GM18868 (cell line): Measurements from ENCODE around the gene GADD45A.
"Not testable (repeated sequence)": the region's sequence is repeated elsewhere in the genome, so short reads cannot be mapped to it uniquely, and the experiment has no call there.

ENCODE experiments used
- ATAC-seq: cut with Tn5 transposase; IDR thresholded peaks from one replicate; pipeline ENCODE4 v1.9.1; 2021; ENCODE audit warnings: mild to moderate bottlenecking, moderate library complexity; ENCODE audit not compliant: unreplicated experiment

GADD45A gene, protein sequence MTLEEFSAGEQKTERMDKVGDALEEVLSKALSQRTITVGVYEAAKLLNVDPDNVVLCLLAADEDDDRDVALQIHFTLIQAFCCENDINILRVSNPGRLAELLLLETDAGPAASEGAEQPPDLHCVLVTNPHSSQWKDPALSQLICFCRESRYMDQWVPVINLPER

DNA sequence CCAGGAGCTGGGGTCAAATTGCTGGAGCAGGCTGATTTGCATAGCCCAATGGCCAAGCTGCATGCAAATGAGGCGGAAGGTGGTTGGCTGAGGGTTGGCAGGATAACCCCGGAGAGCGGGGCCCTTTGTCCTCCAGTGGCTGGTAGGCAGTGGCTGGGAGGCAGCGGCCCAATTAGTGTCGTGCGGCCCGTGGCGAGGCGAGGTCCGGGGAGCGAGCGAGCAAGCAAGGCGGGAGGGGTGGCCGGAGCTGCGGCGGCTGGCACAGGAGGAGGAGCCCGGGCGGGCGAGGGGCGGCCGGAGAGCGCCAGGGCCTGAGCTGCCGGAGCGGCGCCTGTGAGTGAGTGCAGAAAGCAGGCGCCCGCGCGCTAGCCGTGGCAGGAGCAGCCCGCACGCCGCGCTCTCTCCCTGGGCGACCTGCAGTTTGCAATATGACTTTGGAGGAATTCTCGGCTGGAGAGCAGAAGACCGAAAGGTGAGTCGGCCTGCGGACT, at the start of gene GADD45A:
GADD45A (plus strand) TSS at position 135 of the 491 bp plus-strand sequence; CDS start at position 429, 294 bp downstream.
- ATAC-seq: peak; percentile 85

DNA sequence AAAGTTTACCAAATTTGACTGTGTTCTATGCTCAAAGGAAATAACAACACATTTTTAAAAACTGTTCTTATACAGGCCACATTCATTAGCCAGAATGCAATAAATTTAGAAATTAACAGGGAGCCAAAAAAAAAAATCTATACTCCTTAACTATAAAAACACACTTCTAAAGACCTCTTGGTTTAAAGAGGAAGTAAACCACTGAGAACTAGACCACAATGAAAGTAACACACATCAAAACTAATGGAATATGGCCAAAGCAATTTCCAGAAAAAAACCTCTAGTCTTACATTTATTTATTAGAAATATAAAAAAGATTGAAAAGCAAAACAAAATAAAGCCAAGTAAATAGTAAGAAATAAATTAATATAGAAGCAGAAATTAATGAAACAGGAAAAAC, 48.9 kb upstream of the GADD45A start:
- ATAC-seq: no peak

DNA sequence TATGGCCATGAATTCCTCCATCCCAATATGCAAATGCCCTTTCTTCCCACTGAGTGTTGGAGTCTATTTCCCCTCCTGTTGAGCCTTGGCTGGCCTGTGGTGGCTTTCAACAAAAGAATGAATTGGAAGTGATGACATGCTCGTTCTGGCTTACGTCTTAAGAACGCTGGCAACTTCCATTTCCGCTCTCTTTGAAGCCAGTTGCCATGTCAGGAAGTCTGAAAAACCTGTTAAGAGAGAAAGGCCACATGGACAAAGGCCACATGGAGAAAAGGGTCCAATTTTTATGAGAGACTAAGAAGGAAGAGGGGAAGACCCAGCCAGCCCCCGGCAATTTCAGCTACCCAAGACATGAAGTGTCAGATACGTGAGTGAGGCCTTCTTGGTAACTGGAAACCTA, 45.6 kb upstream of the GADD45A start:
- no peak for ATAC-seq

DNA sequence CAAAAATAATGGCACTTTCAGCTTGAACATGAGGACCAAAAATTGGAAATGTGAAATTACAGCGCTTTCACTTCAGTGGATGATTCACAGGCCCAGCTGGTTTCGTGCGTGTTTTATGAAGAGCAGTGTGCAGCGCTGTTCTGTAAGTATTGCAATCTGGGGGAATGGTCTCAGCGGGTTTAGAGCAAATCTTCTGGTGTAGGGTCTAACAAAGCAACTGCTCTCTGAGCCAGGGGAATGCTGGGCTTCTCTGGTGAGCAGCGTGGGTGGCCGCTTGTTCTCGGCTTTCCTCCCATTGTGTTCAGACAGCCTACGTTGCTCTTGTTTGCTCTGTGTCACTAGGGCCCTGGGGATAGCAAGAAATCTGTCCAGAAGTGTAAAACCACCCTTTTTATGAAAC, 42.4 kb upstream of the GADD45A start:
- no peak for ATAC-seq

DNA sequence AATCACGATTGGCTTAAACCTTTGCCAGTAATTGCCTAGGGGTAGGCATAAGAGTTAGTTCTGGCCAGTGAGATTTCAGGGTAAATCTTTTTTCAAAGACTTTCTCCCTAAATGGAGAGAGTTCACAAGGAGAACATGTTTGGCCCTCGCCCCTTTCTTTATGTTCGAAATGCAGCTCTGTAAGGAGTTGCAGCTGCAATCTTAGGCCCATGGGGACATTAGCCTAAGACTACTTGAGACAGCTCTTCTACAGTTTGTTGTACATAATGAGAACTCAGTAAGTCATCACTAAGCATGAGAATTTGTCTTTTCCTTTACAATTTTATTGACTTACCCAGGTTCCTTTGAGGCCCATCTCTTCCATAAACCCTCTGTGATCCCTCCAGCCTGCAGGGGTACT, 40.4 kb upstream of the GADD45A start:
- no peak for ATAC-seq

DNA sequence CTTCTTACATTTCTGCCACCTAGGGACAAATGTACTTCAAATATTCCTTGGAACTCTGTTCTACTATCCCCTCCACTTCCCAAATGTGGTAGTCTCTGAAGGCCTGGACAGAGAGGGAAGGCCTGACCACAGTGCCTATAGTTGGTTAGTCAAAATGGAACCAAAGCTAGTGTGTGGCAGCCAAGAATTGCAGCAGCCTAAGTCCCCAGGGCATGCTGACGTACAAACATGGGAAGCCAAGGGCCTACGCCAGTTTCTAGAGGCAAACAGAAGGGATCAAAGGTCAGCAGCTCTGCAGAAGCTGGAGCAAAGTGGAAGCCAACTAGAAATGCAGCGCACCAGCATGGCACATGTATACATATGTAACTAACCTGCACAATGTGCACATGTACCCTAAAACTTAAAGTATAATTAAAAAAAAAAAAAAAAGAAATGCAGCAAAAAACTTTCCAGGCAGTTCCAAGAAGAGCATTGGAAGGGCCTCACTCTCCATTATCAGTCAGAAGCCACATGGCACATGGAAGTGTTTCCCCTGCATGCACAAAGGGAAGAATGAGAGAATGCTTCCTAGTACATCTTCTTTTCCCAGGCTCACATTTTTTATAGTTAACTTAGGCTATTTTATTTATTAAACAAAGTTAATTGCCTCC, 39.4 kb upstream of the GADD45A start:
- ATAC-seq: no peak

DNA sequence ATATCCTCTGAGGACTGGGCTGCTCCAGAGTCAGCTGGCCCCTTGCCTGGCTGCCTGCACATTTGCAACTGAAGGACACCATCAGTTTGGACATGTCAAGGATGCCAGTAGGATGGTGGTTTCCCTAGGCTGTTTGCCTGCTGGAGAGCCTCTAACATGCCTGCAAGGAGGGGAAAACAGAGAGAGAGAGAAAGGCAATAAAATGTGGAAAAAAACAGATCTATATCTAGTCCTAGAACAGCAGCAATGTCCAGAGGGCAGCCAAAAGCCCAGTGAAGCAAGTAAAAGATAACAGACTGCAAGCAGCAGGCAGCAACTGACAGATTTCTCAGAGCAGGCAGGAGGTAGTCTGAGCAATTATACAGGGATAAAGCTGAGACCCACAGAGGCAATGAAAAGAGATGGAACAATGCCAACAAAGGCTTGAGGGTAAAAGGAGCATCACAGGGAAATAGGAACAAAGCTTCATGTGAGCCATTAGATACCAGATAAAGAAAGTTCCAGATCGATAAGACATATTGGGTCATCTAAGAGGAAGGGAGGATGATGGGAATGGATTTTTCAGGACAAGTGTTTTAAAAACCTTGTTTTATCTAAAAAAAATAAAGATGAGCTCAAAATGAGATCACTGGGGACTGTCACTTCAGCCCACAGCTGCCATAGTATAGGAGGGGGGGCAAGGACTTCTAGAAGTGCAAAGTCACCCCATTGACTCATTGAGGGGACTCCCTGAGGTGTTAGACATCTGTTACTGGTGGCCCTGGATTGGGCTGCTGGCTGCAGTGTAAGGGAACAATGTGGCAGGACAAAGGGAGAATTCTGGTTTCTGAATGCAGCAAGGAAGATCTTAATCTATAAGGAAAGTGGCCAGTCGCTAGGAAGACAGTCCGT, 38.6 kb upstream of the GADD45A start:
- ATAC-seq: no peak

DNA sequence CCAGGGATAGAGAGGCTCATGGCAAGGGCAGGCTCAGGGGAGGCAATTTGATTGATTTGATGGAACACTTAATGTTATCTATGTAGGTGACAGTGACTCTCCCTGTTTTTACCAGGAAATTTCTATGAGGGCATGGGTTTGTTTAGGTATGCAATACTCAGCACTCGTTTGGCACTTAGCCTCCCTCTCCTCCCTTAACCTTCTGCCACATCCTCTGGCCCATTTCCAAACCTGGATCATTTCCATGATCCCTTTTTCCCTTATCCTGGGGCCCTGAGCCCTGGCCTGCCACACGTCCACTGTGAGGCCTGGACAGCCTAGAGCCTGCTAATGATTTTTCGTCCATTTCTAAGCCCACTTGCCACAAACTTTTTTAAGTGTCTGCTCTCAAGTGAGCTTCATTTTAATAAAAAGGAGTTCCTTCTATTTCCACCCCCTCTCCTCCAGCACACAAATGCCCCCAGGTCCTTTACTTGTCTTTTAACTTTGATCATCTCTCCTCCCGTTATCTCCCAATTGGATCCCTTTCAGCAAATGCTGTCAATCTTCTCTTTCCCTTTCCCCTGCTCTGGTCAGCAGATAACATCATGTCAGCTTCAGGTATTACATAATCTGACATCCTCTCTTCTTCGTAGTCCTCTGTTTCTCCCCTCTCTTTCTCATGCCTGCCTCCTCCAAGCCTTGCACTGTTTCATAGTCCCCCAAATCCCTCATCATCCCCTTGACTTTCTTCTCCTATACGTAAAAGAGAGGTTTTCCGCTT, 37.8 kb upstream of the GADD45A start:
- no peak for ATAC-seq

DNA sequence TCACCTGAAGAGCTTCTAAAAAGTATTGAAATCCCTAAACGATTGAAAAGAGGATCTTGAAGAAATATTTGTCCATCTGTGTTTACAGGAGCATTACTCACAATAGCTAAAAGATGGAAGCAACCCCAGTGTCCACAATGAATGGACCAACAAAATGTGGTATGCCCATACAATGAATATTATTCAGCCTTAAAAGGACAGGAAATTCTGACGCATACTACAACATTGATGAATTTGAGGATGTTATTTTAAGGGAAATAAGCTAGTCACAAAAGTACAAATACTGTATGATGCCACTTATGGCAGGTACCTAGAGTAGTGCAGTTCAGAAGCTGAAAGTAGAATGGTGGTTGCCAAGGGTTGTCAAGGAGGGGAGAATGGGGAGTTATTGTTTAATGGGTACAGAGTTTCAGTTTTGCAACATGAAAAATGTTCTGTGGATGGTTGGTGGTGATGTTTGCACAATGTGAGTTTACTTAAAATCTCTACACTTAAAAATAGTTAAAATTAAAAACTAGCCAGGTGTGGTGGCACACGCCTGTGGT, 37.1 kb upstream of the GADD45A start:
- no peak for ATAC-seq

DNA sequence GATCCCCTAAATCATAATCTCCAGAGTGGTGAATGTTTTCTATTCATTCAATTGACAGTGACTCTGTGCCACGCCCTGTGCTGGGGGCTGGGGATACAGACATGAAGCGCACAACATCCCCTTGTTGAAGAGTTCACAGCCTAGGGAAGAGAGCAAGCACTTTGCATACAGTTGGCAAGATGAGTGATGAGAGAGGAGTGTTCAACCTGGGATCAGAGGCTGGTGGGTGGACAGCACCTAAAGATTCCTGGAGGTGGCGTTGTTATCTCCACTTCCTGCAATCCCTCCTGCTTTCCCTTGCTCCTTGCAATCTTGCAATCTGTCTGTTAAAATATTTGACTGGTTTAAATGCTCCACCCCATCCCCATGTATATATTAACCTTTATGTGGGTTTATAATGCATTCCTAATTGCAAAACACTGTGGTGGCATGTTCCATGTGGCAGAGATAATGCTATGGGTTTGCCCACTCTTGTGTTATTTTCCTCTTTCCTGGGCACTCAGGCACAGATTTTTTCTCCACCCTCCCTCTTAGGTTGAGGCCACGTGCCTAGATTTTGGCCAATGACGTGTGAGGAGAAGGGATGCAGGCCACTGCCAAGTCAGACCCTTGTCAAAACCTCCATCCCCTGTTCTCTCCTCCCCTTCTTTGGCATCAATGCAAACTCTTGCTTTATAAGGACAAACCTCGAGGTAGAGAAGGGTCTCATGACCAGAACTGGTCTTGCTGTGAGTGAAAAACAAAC, 36.2 kb upstream of the GADD45A start:
- no peak for ATAC-seq

DNA sequence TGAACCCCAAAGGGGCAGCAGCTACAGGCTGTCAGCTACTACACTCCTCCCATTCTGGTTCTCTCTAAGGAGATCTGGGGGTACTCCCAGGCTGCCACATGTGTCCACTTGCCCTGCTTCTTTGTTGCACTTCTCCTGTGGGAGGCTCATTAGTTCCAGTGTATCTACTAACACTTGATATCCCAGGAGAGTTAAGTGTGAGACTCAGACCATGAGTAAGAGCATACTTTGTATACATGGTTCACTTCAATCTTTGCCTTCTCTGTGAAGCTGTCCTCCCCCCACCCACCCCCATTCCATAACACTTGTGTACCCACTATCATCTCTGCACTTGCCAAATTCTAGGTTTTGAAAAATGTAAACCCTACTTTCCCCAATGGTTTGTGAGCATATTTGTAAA, 34.9 kb upstream of the GADD45A start:
- no peak for ATAC-seq

DNA sequence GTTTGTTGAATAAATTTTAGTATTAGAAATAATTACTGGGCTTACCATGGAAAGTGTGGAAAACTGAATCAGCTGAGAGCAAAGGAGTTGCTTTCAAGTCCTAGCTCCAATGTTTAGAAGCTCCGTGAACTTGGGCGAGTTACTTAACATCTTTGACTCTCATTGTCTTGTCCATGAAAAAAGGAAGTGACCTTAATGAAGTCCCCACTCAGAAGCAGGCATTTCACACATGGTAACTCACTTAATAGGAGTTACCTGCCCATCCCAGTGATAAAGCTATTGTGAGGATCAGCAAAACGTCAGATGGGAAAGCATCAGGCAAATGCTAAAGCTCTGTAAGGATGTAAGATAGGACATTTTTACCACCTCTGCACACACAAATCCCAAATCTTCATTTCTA, 34.0 kb upstream of the GADD45A start:
- no peak for ATAC-seq

DNA sequence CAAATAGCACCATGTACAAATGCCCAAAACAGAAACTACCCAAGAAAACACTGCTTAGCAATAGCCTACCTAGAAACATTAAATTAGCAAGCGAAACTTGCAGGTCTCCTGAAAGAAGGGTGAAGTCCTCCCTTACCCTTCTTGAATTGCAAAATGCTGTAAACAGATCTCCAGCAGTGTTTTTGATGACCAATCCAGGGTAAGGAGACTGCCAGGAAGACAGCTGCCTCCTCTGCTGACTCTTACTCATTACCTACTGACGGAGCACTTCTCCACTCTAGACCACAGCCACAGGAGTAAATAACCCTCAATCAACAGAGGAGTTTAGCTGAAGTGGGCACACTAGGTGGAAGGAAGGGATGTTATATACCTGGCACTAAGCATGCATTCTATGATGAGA, 32.2 kb upstream of the GADD45A start:
- ATAC-seq: no peak

DNA sequence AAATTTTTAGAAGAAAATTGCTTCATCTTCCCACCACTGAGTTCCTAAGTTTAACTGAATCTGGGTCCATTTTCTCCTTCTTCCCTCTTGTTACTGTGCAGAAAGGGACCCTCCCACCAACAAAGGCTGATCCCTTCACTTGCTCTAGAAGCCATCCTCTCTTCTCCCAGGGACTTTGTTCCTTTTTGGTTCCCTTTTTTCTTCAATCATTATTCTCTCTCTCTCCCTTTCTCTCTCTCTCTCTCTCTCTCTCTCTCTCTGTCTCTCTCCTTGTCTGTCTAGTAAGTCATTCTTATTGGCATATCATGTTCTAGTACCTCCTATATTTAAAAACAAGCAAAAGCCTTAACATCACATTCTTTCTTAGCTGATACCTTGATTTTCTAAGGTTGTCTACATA, 31.7 kb upstream of the GADD45A start:
- no peak for ATAC-seq

DNA sequence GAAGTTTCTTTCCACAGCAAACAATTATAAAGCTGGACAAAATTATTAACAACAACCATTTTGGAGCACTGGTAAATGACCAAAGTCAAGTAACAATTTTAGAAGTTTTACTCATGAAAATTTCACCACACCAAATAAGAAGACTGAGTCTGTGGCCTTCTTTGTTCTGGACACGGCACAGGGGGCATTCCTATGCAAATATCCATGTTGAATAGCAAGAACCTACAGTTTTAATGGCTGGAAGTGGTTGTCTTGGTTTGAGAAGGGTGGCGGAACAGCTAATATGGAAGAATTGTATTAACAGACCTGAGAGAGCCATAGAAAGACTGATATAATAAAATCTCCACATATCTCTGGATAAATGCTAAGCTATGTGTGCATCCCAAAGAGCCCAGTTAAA, 29.4 kb upstream of the GADD45A start:
- ATAC-seq: no peak

DNA sequence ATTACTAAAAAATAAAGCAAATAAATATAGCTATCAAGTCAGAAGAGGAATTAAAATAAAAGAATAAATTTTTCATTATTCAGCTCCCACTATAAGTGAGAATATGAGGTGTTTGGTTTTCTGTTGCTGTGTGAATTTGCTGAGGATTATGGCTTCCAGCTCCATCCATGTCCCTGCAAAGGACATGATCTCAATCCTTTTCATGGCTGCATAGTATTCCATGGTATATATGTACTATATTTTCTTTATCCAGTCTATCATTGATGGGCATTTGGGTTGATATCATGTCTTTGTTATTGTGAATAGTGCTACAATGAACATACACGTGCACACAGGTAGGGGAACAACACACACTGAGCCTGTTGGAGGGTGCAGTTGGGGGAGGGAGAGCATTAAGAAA, 27.8 kb upstream of the GADD45A start:
- ATAC-seq: not testable (repeated sequence)

DNA sequence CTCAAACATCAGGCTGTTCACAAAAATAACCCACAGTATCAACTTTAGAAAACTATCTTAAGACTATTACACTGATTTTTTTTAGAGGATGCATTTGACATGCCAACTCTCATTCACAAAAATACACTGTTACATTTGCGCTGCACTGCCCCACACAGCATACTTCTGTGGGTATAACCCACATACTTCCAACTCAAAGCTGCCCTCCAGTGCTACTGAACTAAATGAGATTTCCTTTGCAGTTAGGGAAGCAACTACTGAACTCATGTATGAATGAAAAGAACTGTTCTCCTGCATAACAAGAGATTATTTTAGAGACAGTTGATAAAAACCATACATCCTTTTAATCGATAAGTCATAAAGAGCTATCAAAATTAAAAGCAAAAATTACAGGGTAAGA, 25.8 kb upstream of the GADD45A start:
- ATAC-seq: no peak

DNA sequence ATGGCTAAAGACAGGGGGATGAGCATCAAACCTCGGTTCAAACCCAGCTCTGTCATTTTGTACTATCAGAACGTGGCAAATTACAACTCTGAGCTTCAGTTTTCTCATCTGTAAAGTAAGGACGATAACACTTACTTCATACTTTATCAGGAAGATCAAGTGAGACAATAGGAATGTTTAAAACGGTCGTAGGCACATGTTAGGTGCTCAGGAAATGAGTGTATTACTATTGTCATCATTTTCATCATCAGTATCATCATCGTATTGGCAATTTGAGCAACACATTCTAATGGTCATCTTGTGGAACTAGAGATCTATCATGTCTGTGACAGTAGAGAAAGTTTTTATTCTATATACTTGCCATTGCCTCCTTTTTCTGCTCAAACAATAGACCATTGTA, 22.1 kb upstream of the GADD45A start:
- ATAC-seq: no peak

DNA sequence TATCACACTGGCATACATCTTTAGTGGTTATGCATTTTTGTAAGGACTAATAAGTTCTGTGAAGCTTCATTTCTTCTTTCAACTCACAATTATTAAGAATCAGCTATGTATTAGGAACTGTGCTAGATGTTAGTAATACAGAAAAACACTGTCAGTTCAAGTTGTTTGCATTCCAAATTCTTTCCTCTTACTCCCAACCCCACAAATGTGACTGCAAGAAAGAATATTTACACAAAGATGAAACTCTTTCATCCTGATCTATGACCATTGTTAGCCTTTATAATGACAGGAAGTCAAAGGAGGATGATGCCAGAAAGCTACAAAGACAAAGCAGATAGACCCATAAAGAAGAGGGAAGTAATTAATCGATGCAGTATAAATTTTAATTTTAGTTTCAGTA, 21.0 kb upstream of the GADD45A start:
- ATAC-seq: no peak

DNA sequence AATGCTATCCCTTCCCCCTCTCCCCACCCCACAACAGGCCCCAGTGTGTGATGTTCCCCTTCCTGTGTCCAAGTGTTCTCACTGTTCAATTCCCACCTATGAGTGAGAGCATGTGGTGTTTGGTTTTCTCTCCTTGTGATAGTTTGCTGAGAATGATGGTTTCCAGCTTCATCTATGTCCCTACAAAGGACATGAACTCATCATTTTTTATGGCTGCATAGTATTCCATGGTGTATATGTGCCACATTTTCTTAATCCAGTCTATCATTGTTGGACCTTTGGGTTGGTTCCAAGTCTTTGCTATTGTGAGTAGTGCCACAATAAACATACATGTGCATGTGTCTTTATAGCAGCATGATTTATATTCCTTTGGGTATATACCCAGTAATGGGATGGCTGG, 19.7 kb upstream of the GADD45A start:
- ATAC-seq: not testable (repeated sequence)
